Measurements from ENCODE around the gene IL4I1.

DNA sequence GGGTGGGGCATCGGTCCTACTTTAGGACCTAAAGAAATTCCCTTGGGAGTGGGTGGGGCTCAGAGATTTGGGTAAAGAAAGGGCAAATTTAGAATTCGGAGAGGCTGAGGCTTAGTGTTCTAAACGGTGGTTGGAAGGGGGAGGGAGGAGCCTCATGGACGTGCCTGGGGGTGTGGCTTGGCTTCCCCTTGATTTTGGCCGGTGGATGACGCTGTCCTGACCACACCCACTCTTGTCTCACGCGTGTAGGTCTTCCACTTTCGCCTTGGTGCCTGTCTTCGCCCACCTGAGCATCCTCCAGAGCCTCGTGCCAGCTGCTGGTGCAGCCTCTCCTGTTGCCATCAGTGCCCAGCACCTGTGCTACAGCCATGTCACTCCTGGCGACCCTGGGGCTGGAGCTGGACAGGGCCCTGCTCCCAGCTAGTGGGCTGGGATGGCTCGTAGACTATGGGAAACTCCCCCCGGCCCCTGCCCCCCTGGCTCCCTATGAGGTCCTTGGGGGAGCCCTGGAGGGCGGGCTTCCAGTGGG, 33.9 kb upstream of the IL4I1 start:
- TF ChIP-seq POLR2A (IDR thresholded peaks at IDR 0.05) = no peak
- TF ChIP-seq, protein P1, sequence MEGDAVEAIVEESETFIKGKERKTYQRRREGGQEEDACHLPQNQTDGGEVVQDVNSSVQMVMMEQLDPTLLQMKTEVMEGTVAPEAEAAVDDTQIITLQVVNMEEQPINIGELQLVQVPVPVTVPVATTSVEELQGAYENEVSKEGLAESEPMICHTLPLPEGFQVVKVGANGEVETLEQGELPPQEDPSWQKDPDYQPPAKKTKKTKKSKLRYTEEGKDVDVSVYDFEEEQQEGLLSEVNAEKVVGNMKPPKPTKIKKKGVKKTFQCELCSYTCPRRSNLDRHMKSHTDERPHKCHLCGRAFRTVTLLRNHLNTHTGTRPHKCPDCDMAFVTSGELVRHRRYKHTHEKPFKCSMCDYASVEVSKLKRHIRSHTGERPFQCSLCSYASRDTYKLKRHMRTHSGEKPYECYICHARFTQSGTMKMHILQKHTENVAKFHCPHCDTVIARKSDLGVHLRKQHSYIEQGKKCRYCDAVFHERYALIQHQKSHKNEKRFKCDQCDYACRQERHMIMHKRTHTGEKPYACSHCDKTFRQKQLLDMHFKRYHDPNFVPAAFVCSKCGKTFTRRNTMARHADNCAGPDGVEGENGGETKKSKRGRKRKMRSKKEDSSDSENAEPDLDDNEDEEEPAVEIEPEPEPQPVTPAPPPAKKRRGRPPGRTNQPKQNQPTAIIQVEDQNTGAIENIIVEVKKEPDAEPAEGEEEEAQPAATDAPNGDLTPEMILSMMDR (IDR thresholded peaks at IDR 0.05 in 8 of 11, conservative IDR thresholded peaks at IDR 0.05 in 3 of 11) = no peak
